Stimulated activated CD8-positive, alpha-beta memory T cell treated with anti-CD3 and anti-CD28 coated beads, Interleukin-4, amount 100 ng/mL, for 1 hour (primary cell): Measurements from ENCODE around the gene BAAT.

Experiments used
- DNase-seq, 2 donors: peaks; one replicate each; pipeline ENCODE4 v3.0.0-alpha.2; 2020; ENCODE audit warnings: low read depth in 2 of 2, low spot score in 1 of 2

The BAAT gene

GRCh38 chr9:101398930-101399642 lies 14.3 kb upstream of the BAAT start:
- peak in 1 of 2 donors; percentile 5 for DNase-seq

GRCh38 chr9:101398068-101398929 lies 13.5 kb upstream of the BAAT start, which contains the start of the genes MRPL50 and ZNF189:
MRPL50 (minus strand) TSS chr9:101398618; CDS start chr9:101398592, 26 bp downstream.
ZNF189 (plus strand) TSS chr9:101398851; CDS start chr9:101399157, 306 bp downstream.
- peak; percentile 79 to 92 for DNase-seq

- no peak for DNase-seq
Observed at GRCh38 chr9:101397746-101398067, 12.9 kb upstream of the BAAT start.

GRCh38 chr9:101394687-101395086 lies 9.9 kb upstream of the BAAT start:
- no peak for DNase-seq

GRCh38 chr9:101393135-101393534 lies 8.3 kb upstream of the BAAT start:
- DNase-seq = no peak

- DNase-seq = no peak
Observed at GRCh38 chr9:101388507-101388993, 3.7 kb upstream of the BAAT start.

- DNase-seq = no peak
Observed at GRCh38 chr9:101387871-101388506, 3.2 kb upstream of the BAAT start.

- no peak for DNase-seq
Observed at GRCh38 chr9:101383361-101383760, 1.4 kb downstream of the BAAT start.

- DNase-seq = no peak
Observed at GRCh38 chr9:101381833-101382342, 2.9 kb downstream of the BAAT start.

- DNase-seq = no peak
Observed at GRCh38 chr9:101381118-101381517, 3.7 kb downstream of the BAAT start.

GRCh38 chr9:101380295-101380694 lies 4.5 kb downstream of the BAAT start:
- DNase-seq = no peak

GRCh38 chr9:101376111-101376848 lies 8.5 kb downstream of the BAAT start:
- no peak for DNase-seq

GRCh38 chr9:101375546-101375945 lies 9.3 kb downstream of the BAAT start:
- no peak for DNase-seq

GRCh38 chr9:101372327-101373118 lies 12.3 kb downstream of the BAAT start:
- DNase-seq = no peak

- DNase-seq = no peak
Observed at GRCh38 chr9:101371813-101372212, 13.0 kb downstream of the BAAT start.

GRCh38 chr9:101369884-101370531 lies 14.8 kb downstream of the BAAT start:
- DNase-seq = no peak

- no peak for DNase-seq
Observed at GRCh38 chr9:101369286-101369685, 15.5 kb downstream of the BAAT start.

- DNase-seq = no peak
Observed at GRCh38 chr9:101367323-101367722, 17.5 kb downstream of the BAAT start.

GRCh38 chr9:101366038-101366756 lies 18.6 kb downstream of the BAAT start:
- DNase-seq = no peak
